ENCODE measurements around the gene TRIB2. TPM values are rescaled to one million over a fixed set of nuclear protein-coding genes. Genes with fewer than 3 reads are reported as not detected.
A peak's percentile ranks its signal among the peaks of the same experiment; 100 is the strongest.

The TRIB2 gene
- total and polyA plus RNA-seq, 9 of the 15 experiments (the other 6 are each of a cell fraction or from before 2014, with no cell fraction given), result 9.0 to 39.0 (median 26.3) TPM

DNA sequence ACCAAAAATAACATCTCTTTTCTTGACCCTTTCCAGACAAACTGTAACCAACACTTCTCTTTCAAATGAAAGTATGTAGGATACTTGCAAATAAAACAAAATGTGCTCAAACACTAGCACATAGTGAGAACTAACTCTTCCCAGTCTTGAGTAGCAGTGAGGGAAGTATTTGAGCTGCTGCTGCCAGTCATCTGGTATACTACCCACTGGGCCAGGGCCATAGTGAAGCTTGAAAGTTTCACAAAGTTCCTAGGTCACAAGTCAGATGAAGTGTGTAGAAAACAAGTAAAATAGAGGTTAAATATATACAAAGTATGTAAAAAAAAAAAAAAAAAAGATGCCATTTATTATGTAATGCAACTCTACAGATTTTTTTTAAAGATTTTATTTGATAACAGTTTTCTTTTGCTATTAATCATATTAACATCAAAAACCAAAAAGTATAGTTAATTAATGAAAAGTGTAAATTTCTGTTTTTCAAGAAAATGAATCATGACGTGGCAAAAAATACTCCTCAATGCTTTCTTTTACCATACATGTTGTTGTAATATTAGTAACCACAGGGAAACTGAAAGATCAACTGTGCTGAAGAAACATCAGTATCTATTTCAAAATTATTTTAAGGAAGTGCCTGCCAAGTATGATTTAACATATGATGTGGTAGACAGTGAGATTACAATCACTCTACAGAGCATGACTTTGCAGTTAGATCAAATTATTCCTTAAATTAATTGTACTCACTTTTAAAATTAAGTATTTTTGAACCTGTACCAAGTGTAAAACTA is 21.6 kb upstream of the TRIB2 start (continued):
- TF ChIP-seq BRF1 (IDR thresholded peaks at IDR 0.05; ENCODE audit: borderline replicate concordance, extremely low read depth, insufficient read length) (no peak), CHD2 (IDR thresholded peaks at IDR 0.05; ENCODE audit: low read depth, low read length) (no peak), SIRT6 (IDR thresholded peaks at IDR 0.05; ENCODE audit: low read depth, low read length) (no peak), POLR2A (conservative IDR thresholded peaks at IDR 0.05) (no peak), HLTF (IDR thresholded peaks at IDR 0.05) (no peak), KLF6 (CRISPR knock-in tag; IDR thresholded peaks at IDR 0.05; ENCODE audit: borderline replicate concordance) (no peak), EZH2 (IDR thresholded peaks at IDR 0.05; ENCODE audit: borderline replicate concordance, low read depth, low read length) (no peak), MEIS2 (IDR thresholded peaks at IDR 0.05; ENCODE audit: partially characterized antibody) (peak; percentile 84), ZC3H8 (IDR thresholded peaks at IDR 0.05) (no peak), BHLHE40 (IDR thresholded peaks at IDR 0.05; ENCODE audit: low read length) (no peak), NR3C1 (CRISPR knock-in tag; IDR thresholded peaks at IDR 0.05) (no peak), MAFG (tag; conservative IDR thresholded peaks at IDR 0.05) (peak; percentile 73), ZKSCAN1 (IDR thresholded peaks at IDR 0.05; ENCODE audit: low read depth, low read length) (no peak), YBX1 (IDR thresholded peaks at IDR 0.05) (no peak), CBX2 (IDR thresholded peaks at IDR 0.05; ENCODE audit: insufficient read depth, low read length, poor library complexity, severe bottlenecking) (no peak), CBX1 (IDR thresholded peaks at IDR 0.05; ENCODE audit: low read depth) (no peak), TAL1 (IDR thresholded peaks at IDR 0.05) (no peak)
- TF ChIP-seq, protein P1, sequence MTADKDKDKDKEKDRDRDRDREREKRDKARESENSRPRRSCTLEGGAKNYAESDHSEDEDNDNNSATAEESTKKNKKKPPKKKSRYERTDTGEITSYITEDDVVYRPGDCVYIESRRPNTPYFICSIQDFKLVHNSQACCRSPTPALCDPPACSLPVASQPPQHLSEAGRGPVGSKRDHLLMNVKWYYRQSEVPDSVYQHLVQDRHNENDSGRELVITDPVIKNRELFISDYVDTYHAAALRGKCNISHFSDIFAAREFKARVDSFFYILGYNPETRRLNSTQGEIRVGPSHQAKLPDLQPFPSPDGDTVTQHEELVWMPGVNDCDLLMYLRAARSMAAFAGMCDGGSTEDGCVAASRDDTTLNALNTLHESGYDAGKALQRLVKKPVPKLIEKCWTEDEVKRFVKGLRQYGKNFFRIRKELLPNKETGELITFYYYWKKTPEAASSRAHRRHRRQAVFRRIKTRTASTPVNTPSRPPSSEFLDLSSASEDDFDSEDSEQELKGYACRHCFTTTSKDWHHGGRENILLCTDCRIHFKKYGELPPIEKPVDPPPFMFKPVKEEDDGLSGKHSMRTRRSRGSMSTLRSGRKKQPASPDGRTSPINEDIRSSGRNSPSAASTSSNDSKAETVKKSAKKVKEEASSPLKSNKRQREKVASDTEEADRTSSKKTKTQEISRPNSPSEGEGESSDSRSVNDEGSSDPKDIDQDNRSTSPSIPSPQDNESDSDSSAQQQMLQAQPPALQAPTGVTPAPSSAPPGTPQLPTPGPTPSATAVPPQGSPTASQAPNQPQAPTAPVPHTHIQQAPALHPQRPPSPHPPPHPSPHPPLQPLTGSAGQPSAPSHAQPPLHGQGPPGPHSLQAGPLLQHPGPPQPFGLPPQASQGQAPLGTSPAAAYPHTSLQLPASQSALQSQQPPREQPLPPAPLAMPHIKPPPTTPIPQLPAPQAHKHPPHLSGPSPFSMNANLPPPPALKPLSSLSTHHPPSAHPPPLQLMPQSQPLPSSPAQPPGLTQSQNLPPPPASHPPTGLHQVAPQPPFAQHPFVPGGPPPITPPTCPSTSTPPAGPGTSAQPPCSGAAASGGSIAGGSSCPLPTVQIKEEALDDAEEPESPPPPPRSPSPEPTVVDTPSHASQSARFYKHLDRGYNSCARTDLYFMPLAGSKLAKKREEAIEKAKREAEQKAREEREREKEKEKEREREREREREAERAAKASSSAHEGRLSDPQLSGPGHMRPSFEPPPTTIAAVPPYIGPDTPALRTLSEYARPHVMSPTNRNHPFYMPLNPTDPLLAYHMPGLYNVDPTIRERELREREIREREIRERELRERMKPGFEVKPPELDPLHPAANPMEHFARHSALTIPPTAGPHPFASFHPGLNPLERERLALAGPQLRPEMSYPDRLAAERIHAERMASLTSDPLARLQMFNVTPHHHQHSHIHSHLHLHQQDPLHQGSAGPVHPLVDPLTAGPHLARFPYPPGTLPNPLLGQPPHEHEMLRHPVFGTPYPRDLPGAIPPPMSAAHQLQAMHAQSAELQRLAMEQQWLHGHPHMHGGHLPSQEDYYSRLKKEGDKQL (CRISPR knock-in tag; IDR thresholded peaks at IDR 0.05; ENCODE audit: borderline replicate concordance), result no peak
- TF ChIP-seq, protein P2, sequence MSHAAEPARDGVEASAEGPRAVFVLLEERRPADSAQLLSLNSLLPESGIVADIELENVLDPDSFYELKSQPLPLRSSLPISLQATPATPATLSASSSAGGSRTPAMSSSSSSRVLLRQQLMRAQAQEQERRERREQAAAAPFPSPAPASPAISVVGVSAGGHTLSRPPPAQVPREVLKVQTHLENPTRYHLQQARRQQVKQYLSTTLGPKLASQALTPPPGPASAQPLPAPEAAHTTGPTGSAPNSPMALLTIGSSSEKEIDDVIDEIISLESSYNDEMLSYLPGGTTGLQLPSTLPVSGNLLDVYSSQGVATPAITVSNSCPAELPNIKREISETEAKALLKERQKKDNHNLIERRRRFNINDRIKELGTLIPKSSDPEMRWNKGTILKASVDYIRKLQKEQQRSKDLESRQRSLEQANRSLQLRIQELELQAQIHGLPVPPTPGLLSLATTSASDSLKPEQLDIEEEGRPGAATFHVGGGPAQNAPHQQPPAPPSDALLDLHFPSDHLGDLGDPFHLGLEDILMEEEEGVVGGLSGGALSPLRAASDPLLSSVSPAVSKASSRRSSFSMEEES (CRISPR knock-in tag; IDR thresholded peaks at IDR 0.05), result no peak
- TF ChIP-seq, protein P3, sequence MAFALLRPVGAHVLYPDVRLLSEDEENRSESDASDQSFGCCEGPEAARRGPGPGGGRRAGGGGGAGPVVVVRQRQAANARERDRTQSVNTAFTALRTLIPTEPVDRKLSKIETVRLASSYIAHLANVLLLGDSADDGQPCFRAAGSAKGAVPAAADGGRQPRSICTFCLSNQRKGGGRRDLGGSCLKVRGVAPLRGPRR (CRISPR knock-in tag; IDR thresholded peaks at IDR 0.05), result no peak
- TF ChIP-seq, protein P4, sequence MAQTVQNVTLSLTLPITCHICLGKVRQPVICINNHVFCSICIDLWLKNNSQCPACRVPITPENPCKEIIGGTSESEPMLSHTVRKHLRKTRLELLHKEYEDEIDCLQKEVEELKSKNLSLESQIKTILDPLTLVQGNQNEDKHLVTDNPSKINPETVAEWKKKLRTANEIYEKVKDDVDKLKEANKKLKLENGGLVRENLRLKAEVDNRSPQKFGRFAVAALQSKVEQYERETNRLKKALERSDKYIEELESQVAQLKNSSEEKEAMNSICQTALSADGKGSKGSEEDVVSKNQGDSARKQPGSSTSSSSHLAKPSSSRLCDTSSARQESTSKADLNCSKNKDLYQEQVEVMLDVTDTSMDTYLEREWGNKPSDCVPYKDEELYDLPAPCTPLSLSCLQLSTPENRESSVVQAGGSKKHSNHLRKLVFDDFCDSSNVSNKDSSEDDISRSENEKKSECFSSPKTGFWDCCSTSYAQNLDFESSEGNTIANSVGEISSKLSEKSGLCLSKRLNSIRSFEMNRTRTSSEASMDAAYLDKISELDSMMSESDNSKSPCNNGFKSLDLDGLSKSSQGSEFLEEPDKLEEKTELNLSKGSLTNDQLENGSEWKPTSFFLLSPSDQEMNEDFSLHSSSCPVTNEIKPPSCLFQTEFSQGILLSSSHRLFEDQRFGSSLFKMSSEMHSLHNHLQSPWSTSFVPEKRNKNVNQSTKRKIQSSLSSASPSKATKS (CRISPR knock-in tag; IDR thresholded peaks at IDR 0.05), result no peak
